ENCODE data around the gene PCNX3.

DNA sequence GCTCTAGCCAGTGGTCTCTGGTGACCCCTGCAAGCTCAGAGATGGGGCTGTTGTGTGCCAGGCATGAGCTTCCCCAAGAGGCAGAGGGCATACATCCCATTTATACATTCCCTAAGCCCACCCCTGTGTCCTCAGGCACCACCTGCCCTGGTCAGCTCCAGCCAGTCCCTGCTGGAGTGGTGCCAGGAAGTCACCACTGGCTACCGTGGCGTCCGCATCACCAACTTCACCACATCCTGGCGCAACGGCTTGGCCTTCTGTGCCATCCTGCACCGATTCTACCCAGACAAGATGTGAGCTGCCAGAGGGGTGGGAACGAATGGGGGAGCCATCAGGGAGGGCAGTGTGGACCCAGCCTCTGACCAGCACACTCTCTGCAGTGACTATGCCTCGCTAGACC, 31.5 kb upstream of the PCNX3 start:
- TF ChIP-seq YY1 (IDR thresholded peaks at IDR 0.05; ENCODE audit: insufficient read depth, insufficient read length), result no peak
- TF ChIP-seq SUZ12 (IDR thresholded peaks at IDR 0.05; ENCODE audit: extremely low read depth, insufficient read depth, insufficient read length), result no peak
- no peak for TF ChIP-seq ZNF274 (IDR thresholded peaks at IDR 0.05; ENCODE audit: low read depth, low read length)
